ENCODE measurements around the gene LBHD1. TPM values are rescaled to one million over a fixed set of nuclear protein-coding genes. Genes with fewer than 3 reads are reported as not detected.

The LBHD1 gene
- total and polyA plus RNA-seq, 2 of the 13 experiments (the other 11 are each of a cell fraction or from before 2014, with no cell fraction given), result 3.2 to 3.7 TPM

GRCh38 chr11:62666259-62666926 lies 5.7 kb downstream of the LBHD1 start (continued):
- TF ChIP-seq TCF12 (IDR thresholded peaks at IDR 0.05), result no peak
- TF ChIP-seq TCF12 (CRISPR knock-in tag; IDR thresholded peaks at IDR 0.05), result no peak
- TF ChIP-seq ZNF431 (CRISPR knock-in tag; IDR thresholded peaks at IDR 0.05; ENCODE audit: borderline replicate concordance, low read depth), result no peak
- TF ChIP-seq AKAP8 (CRISPR knock-in tag; IDR thresholded peaks at IDR 0.05), result no peak
- TF ChIP-seq NRL (CRISPR knock-in tag; IDR thresholded peaks at IDR 0.05; ENCODE audit: borderline replicate concordance), result peak; percentile 76; the same call in 1 of the 2 replicates
- no peak for TF ChIP-seq ZNF879 (CRISPR knock-in tag; IDR thresholded peaks at IDR 0.05)
- TF ChIP-seq KDM4B (CRISPR knock-in tag; IDR thresholded peaks at IDR 0.05), result no peak
- no peak for TF ChIP-seq AHDC1 (CRISPR knock-in tag; IDR thresholded peaks at IDR 0.05; ENCODE audit: borderline replicate concordance)
- TF ChIP-seq ZNF292 (CRISPR knock-in tag; IDR thresholded peaks at IDR 0.05; ENCODE audit: borderline replicate concordance, low read depth), result no peak
- TF ChIP-seq, protein P1, sequence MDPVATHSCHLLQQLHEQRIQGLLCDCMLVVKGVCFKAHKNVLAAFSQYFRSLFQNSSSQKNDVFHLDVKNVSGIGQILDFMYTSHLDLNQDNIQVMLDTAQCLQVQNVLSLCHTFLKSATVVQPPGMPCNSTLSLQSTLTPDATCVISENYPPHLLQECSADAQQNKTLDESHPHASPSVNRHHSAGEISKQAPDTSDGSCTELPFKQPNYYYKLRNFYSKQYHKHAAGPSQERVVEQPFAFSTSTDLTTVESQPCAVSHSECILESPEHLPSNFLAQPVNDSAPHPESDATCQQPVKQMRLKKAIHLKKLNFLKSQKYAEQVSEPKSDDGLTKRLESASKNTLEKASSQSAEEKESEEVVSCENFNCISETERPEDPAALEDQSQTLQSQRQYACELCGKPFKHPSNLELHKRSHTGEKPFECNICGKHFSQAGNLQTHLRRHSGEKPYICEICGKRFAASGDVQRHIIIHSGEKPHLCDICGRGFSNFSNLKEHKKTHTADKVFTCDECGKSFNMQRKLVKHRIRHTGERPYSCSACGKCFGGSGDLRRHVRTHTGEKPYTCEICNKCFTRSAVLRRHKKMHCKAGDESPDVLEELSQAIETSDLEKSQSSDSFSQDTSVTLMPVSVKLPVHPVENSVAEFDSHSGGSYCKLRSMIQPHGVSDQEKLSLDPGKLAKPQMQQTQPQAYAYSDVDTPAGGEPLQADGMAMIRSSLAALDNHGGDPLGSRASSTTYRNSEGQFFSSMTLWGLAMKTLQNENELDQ (CRISPR knock-in tag; IDR thresholded peaks at IDR 0.05; ENCODE audit: borderline replicate concordance), result no peak
- no peak for TF ChIP-seq EP300 (IDR thresholded peaks at IDR 0.05; ENCODE audit: low read depth in 2 of 2, low read length in 2 of 2)
- no peak for TF ChIP-seq EP300 (CRISPR knock-in tag; IDR thresholded peaks at IDR 0.05; ENCODE audit: borderline replicate concordance)
- TF ChIP-seq MXD1 (CRISPR knock-in tag; IDR thresholded peaks at IDR 0.05), result no peak
- no peak for TF ChIP-seq ZNF350 (CRISPR knock-in tag; IDR thresholded peaks at IDR 0.05; ENCODE audit: borderline replicate concordance, low read depth)
- TF ChIP-seq ERF (CRISPR knock-in tag; IDR thresholded peaks at IDR 0.05), result no peak
- no peak for TF ChIP-seq ZNF10 (CRISPR knock-in tag; IDR thresholded peaks at IDR 0.05; ENCODE audit: borderline replicate concordance, low read depth)
- TF ChIP-seq SOX13 (IDR thresholded peaks at IDR 0.05), result no peak
- TF ChIP-seq SOX13 (CRISPR knock-in tag; conservative IDR thresholded peaks at IDR 0.05 in 1 of 2, IDR thresholded peaks at IDR 0.05 in 1 of 2), result no peak
- TF ChIP-seq HNF4G (IDR thresholded peaks at IDR 0.05; ENCODE audit: borderline replicate concordance, low read depth, low read length), result no peak
- TF ChIP-seq HNF4G (CRISPR knock-in tag; IDR thresholded peaks at IDR 0.05; ENCODE audit: borderline replicate concordance, low read depth), result no peak
- TF ChIP-seq ZNF790 (CRISPR knock-in tag; IDR thresholded peaks at IDR 0.05; ENCODE audit: borderline replicate concordance), result no peak
- no peak for TF ChIP-seq CHCHD3 (CRISPR knock-in tag; IDR thresholded peaks at IDR 0.05)

Data from HepG2 (cell line).